K562 (cell line): Measurements from ENCODE around the gene RNF13. TPM values are rescaled to one million over a fixed set of nuclear protein-coding genes. Genes with fewer than 3 reads are reported as not detected.
A peak's percentile ranks its signal among the peaks of the same experiment; 100 is the strongest.

Experiments
- CBX1 ChIP-seq: sonication (generic); IDR thresholded peaks from 2 replicates; pipeline ENCODE4 v1.6.1; 2016; ENCODE audit warnings: antibody characterized with exemption, low read depth, mild to moderate bottlenecking
- CHD2 ChIP-seq: IDR thresholded peaks from 2 replicates; pipeline ENCODE4 v1.6.1; 2011; ENCODE audit warnings: low read depth, low read length
- CTCF ChIP-seq, 3 experiments: IDR thresholded peaks in 2 of 3; conservative IDR thresholded peaks in 1 of 3; 2 replicates each; pipeline ENCODE4 v1.5.1; 2011 to 2012; ENCODE audit warnings: low read length in 3 of 3, mild to moderate bottlenecking in 3 of 3, control low read depth in 2 of 3, improper control_type of control experiment in 1 of 3, inconsistent platforms in 1 of 3, low read depth in 1 of 3, mixed read lengths in 1 of 3, moderate library complexity in 1 of 3; ENCODE audit not compliant: insufficient read depth in 2 of 3
- DACH1 ChIP-seq: fragments of 450-650 bp; IDR thresholded peaks from 2 replicates; pipeline ENCODE4 v1.6.1; 2018; ENCODE audit not compliant: partially characterized antibody
- HMG20A ChIP-seq: fragments of 450-650 bp; formaldehyde crosslinking; conservative IDR thresholded peaks from 2 replicates; pipeline ENCODE4 v1.4.0; 2020; ENCODE audit warnings: mild to moderate bottlenecking, mixed read lengths
- KAT7 ChIP-seq: sonication (generic); formaldehyde crosslinking; IDR thresholded peaks from 2 replicates; pipeline ENCODE4 v1.8.0; 2022; ENCODE audit warnings: missing genetic modification reagents, mild to moderate bottlenecking, borderline replicate concordance
- KDM2B ChIP-seq: fragments of 250-450 bp; sonication (Bioruptor Pico); IDR thresholded peaks from 2 replicates; pipeline ENCODE4 v1.8.0; 2021; ENCODE audit warnings: mild to moderate bottlenecking, moderate library complexity
- KLF13 ChIP-seq: fragments of 450-650 bp; IDR thresholded peaks from 2 replicates; pipeline ENCODE4 v1.6.1; 2016; ENCODE audit warnings: missing genetic modification characterization, low read depth, mild to moderate bottlenecking, missing compliant biosample characterization, moderate library complexity, borderline replicate concordance
- MAFF ChIP-seq: IDR thresholded peaks from 2 replicates; pipeline ENCODE4 v1.6.1; 2012; ENCODE audit warnings: low read length, improper control_type of control experiment
- MAFG ChIP-seq: fragments of 450-650 bp; conservative IDR thresholded peaks from 2 replicates; pipeline ENCODE4 v1.6.1; 2016; ENCODE audit warnings: missing genetic modification characterization, missing compliant biosample characterization
- MAFK ChIP-seq: IDR thresholded peaks from 2 replicates; pipeline ENCODE4 v1.6.1; 2011; ENCODE audit warnings: low read length, improper control_type of control experiment
- MBD1 ChIP-seq: fragments of 250-450 bp; sonication (Bioruptor Pico); IDR thresholded peaks from 2 replicates; pipeline ENCODE4 v1.8.0; 2022; ENCODE audit warnings: inconsistent platforms
- MYNN ChIP-seq, 2 experiments: sonication (generic); formaldehyde crosslinking in 1 of 2; IDR thresholded peaks; 2 replicates each; pipeline versions ENCODE4 v1.5.0 to v1.6.1; 2016 to 2020; ENCODE audit warnings: antibody characterized with exemption in 1 of 2, missing genetic modification reagents in 1 of 2
- NFXL1 ChIP-seq: fragments of 450-650 bp; formaldehyde crosslinking; IDR thresholded peaks from 2 replicates; pipeline ENCODE4 v1.4.0; 2021; ENCODE audit warnings: mild to moderate bottlenecking
- POLR2B ChIP-seq: fragments of 450-650 bp; IDR thresholded peaks from 2 replicates; pipeline ENCODE4 v1.6.1; 2018; ENCODE audit warnings: low read depth; ENCODE audit not compliant: partially characterized antibody
- TCF3 ChIP-seq: sonication (generic); formaldehyde crosslinking; IDR thresholded peaks from 2 replicates; pipeline ENCODE4 v1.4.0; 2020; ENCODE audit warnings: mild to moderate bottlenecking, missing genetic modification reagents
- ZNF766 ChIP-seq: fragments of 200-800 bp; sonication (Bioruptor generic); conservative IDR thresholded peaks from 2 replicates; pipeline ENCODE4 v1.6.1; 2016; ENCODE audit warnings: missing genetic modification characterization, missing compliant biosample characterization
- ZNF785 ChIP-seq: fragments of 250-450 bp; sonication (Bioruptor Pico); IDR thresholded peaks from 2 replicates; pipeline ENCODE4 v1.4.0; 2020; ENCODE audit warnings: mild to moderate bottlenecking
- polyA plus RNA-seq, 8 experiments: library from polyadenylated mRNA; depleted of rRNA in 4 of 8; stranded (reverse) in 5 of 8; unstranded in 3 of 8; fragments of >200 nt; fragmentation: Nextera tagmentation in 2 of 8; fragmentation: Illumina TruSeq in 1 of 8; extraction: Ambion mirVana in 2 of 8; extraction: Trizol in 1 of 8; gene quantifications; 2 replicates each; pipeline versions ENCODE4 v1.2.1 to v1.2.3, GENCODE V29; 2011 to 2014; ENCODE audit warnings: inconsistent platforms in 1 of 8, missing spikeins in 1 of 8
- total RNA-seq, 7 experiments: library from RNA; depleted of rRNA in 6 of 7; stranded (reverse); fragments of >200 nt in 6 of 7; fragmentation: Illumina TruSeq in 2 of 7; extraction: Trizol in 2 of 7; gene quantifications; 2 replicates each; pipeline versions ENCODE4 v1.2.1 to v1.2.3, GENCODE V29; 2011 to 2021; ENCODE audit warnings: low replicate concordance in 1 of 7
- TF ChIP-seq, protein P1 (sequence below): fragments of 450-650 bp; conservative IDR thresholded peaks from 2 replicates; pipeline ENCODE4 v1.6.1; 2016; ENCODE audit warnings: missing genetic modification characterization, low read depth, mild to moderate bottlenecking, missing compliant biosample characterization, moderate library complexity
- TF ChIP-seq, protein P2 (sequence below): fragments of 200-800 bp; sonication (Bioruptor generic); IDR thresholded peaks from 2 replicates; pipeline ENCODE4 v1.6.1; 2017; ENCODE audit warnings: missing genetic modification characterization, missing compliant biosample characterization

RNF13 gene
- total and polyA plus RNA-seq, 9 of the 15 experiments (the other 6 are each of a cell fraction or from before 2014, with no cell fraction given), result 12.7 to 35.8 (median 18.9) TPM

DNA sequence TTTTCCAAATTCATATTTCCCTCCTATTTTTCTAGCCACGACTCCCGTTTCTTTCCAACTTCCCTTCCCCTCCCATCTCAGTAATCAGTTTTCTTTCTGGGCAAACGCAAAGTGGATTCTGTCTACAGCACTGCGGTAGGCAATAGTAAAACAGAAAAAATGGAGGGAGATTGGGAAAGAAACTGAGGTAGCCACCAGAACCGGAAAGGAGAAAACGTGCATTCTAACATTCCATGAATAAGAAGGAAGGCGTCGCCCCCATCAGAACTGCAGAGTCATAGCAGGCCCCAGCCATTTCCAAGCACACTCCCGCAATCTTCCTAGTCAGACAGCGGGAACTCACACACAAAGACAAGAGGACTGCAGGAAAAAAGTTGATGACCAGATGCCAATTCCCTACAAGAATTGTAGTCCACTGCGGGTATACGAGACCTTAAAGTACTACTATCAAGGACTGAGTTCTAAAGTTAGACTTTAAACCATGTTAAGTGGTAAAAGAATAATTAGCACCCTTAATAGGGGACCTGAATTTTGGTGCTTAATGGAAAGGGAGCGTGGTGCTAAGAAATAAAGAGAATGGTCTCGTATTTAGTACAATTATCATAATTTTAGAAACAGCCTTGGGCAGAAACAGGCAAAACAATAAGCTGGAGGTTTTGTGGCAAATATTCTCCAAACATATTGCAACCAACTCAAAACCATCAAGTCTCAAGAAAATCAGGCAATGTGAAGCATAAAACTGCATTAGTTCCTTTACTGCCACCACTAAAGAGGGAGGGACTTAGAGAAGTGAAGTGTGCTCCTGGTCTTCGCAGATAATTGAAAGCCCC is 156.3 kb downstream of the RNF13 start (continued):
- TF ChIP-seq, protein P1, sequence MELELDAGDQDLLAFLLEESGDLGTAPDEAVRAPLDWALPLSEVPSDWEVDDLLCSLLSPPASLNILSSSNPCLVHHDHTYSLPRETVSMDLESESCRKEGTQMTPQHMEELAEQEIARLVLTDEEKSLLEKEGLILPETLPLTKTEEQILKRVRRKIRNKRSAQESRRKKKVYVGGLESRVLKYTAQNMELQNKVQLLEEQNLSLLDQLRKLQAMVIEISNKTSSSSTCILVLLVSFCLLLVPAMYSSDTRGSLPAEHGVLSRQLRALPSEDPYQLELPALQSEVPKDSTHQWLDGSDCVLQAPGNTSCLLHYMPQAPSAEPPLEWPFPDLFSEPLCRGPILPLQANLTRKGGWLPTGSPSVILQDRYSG (tag), result no peak
- TF ChIP-seq TCF3 (CRISPR knock-in tag) (no peak), NFXL1 (CRISPR knock-in tag) (no peak), MBD1 (CRISPR knock-in tag) (no peak), HMG20A (CRISPR knock-in tag) (no peak), KLF13 (tag) (no peak), CTCF (IDR thresholded peaks at IDR 0.05 in 2 of 3, conservative IDR thresholded peaks at IDR 0.05 in 1 of 3; ENCODE audit: insufficient read depth in 2 of 3, low read depth in 1 of 3, low read length in 3 of 3) (no peak), ZNF766 (no peak), ZNF785 (CRISPR knock-in tag) (no peak), MAFF (peak; percentile 24; the same call in 1 of the 2 replicates), CBX1 (no peak), POLR2B (no peak), KAT7 (CRISPR knock-in tag) (no peak), MAFK (peak; percentile 9; the same call in 1 of the 2 replicates), MAFG (tag) (0 out of 2 replicates have a peak, but pooled peaks have one; percentile 26), KDM2B (no peak), DACH1 (no peak), CHD2 (no peak), MYNN (IDR thresholded peaks at IDR 0.05) (no peak), MYNN (CRISPR knock-in tag; IDR thresholded peaks at IDR 0.05) (no peak)
- TF ChIP-seq, protein P2, sequence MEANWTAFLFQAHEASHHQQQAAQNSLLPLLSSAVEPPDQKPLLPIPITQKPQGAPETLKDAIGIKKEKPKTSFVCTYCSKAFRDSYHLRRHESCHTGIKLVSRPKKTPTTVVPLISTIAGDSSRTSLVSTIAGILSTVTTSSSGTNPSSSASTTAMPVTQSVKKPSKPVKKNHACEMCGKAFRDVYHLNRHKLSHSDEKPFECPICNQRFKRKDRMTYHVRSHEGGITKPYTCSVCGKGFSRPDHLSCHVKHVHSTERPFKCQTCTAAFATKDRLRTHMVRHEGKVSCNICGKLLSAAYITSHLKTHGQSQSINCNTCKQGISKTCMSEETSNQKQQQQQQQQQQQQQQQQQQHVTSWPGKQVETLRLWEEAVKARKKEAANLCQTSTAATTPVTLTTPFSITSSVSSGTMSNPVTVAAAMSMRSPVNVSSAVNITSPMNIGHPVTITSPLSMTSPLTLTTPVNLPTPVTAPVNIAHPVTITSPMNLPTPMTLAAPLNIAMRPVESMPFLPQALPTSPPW, result no peak
